GM10248 (cell line): ENCODE results near the gene CLIC4.
"Not testable (repeated sequence)": the region's sequence is repeated elsewhere in the genome, so short reads cannot be mapped to it uniquely, and the experiment has no call there.

Experiments used
- CTCF ChIA-PET: fragments of 300-600 bp; sonication (Branson Sonifier 250); formaldehyde crosslinking; extraction: SDS; loops from one replicate; lab custom pipeline; 2021; ENCODE audit warnings: antibody characterized with exemption; lab: Yijun Ruan, JAX
- POLR2A ChIA-PET: fragments of 350-650 bp; sonication (Branson Sonifier 250); formaldehyde crosslinking; extraction: SDS; loops from one replicate; lab custom pipeline; 2020; ENCODE audit warnings: antibody characterized with exemption; lab: Yijun Ruan, JAX
- DNase-seq: peaks from one replicate; pipeline ENCODE4 v3.0.0; 2012; ENCODE audit errors: extremely low spot score
- CTCF ChIP-seq: IDR thresholded peaks from 2 replicates; pipeline ENCODE4 v1.5.1; 2012; ENCODE audit warnings: mild to moderate bottlenecking, low read depth; ENCODE audit errors: extremely low read depth, missing control alignments, control extremely low read depth

The CLIC4 gene

GRCh38 chr1:24744911-24745710 lies at the start of gene CLIC4:
CLIC4 (plus strand) TSS chr1:24745447; CDS start chr1:24745554, 107 bp downstream.
- DNase-seq: peak; percentile 95
- CTCF ChIA-PET: interaction anchor here (0.6 to 3.8 kb wide), 20 partner anchors 9 to 103 kb away, joined by 3 to 21 read pairs (median 4); no protein-coding TSS in a partner anchor
- TF ChIP-seq CTCF: peak; percentile 53
- POLR2A ChIA-PET: interaction anchor here (0.5 to 2.1 kb wide), 11 partner anchors 11 to 1244 kb away, joined by 3 to 7 read pairs (median 4); partner anchors contain the start of gene NIPAL3

- POLR2A ChIA-PET: interaction anchor here (0.7 kb wide), 1 partner anchor 329 kb away, joined by 4 read pairs; no protein-coding TSS in a partner anchor
- CTCF ChIA-PET: interaction anchor here (0.7 to 6.9 kb wide), 9 partner anchors 8 to 546 kb away, joined by 3 to 58 read pairs (median 4); partner anchors contain the start of gene CLIC4
- DNase-seq: no peak
- no peak for TF ChIP-seq CTCF
Measured at GRCh38 chr1:24696041-24696755, 49.0 kb upstream of the CLIC4 start.

- CTCF ChIA-PET: interaction anchor here (1.1 to 6.9 kb wide), 8 partner anchors 8 to 546 kb away, joined by 3 to 58 read pairs (median 6); no protein-coding TSS in a partner anchor
- POLR2A ChIA-PET: interaction anchor here (0.7 kb wide), 1 partner anchor 330 kb away, joined by 4 read pairs; no protein-coding TSS in a partner anchor
- DNase-seq: no peak
- TF ChIP-seq CTCF: no peak
Measured at GRCh38 chr1:24696756-24697330, 48.4 kb upstream of the CLIC4 start.

GRCh38 chr1:24697453-24698001 lies 47.7 kb upstream of the CLIC4 start:
- POLR2A ChIA-PET, DNase-seq: not testable (repeated sequence)
- CTCF ChIA-PET: interaction anchor here (1.1 to 6.9 kb wide), 7 partner anchors 9 to 547 kb away, joined by 3 to 58 read pairs (median 7); no protein-coding TSS in a partner anchor

GRCh38 chr1:24698326-24698725 lies 46.9 kb upstream of the CLIC4 start:
- CTCF ChIA-PET: interaction anchor here (0.7 to 6.9 kb wide), 7 partner anchors 10 to 150 kb away, joined by 3 to 58 read pairs (median 7); no protein-coding TSS in a partner anchor
- POLR2A ChIA-PET, DNase-seq: not testable (repeated sequence)

- CTCF ChIA-PET: interaction anchor here (1.0 to 6.9 kb wide), 4 partner anchors 11 to 131 kb away, joined by 3 to 58 read pairs (median 8); no protein-coding TSS in a partner anchor
- POLR2A ChIA-PET: no interaction called here
- no peak for TF ChIP-seq CTCF
Measured at GRCh38 chr1:24699628-24700027, 45.6 kb upstream of the CLIC4 start.

More at GRCh38 chr1:24699628-24700027, 45.6 kb upstream of the CLIC4 start:
- no peak for DNase-seq
